ENCODE measurements around the gene BET1L.
"Not testable (repeated sequence)": the region's sequence is repeated elsewhere in the genome, so short reads cannot be mapped to it uniquely, and the experiment has no call there.

Gene BET1L

GRCh38 chr11:240315-240714, 33.1 kb upstream of the BET1L start:
- no peaks in the 10 kb centered on the region for H3K9me3 ChIP-seq (ENCODE audit: insufficient read depth, low read length)
- H4K20me1 ChIP-seq (ENCODE audit: insufficient read depth, low read length): peaks cover 4% of the 10 kb centered on the region; the same call in 1 of the 2 replicates
- no peak overlapping the region for H3K27ac ChIP-seq (ENCODE audit: low read length)
- no peak overlapping the region for H3K4me3 ChIP-seq (ENCODE audit: low read length)
- H3K4me2 ChIP-seq (ENCODE audit: low read length): no peak overlapping the region
- TF ChIP-seq, protein P1, sequence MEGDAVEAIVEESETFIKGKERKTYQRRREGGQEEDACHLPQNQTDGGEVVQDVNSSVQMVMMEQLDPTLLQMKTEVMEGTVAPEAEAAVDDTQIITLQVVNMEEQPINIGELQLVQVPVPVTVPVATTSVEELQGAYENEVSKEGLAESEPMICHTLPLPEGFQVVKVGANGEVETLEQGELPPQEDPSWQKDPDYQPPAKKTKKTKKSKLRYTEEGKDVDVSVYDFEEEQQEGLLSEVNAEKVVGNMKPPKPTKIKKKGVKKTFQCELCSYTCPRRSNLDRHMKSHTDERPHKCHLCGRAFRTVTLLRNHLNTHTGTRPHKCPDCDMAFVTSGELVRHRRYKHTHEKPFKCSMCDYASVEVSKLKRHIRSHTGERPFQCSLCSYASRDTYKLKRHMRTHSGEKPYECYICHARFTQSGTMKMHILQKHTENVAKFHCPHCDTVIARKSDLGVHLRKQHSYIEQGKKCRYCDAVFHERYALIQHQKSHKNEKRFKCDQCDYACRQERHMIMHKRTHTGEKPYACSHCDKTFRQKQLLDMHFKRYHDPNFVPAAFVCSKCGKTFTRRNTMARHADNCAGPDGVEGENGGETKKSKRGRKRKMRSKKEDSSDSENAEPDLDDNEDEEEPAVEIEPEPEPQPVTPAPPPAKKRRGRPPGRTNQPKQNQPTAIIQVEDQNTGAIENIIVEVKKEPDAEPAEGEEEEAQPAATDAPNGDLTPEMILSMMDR (IDR thresholded peaks at IDR 0.05; ENCODE audit: low read depth, low read length): no peak
- no peak for TF ChIP-seq EZH2phosphoT487 (IDR thresholded peaks at IDR 0.05; ENCODE audit: low read depth)
- no peak overlapping the region for H2AFZ ChIP-seq (ENCODE audit: low read depth, low read length)
- H3K79me2 ChIP-seq (ENCODE audit: low read length): peaks cover 58% of the 10 kb centered on the region
- no peaks in the 10 kb centered on the region for H3K27me3 ChIP-seq (ENCODE audit: low read depth, low read length)
- H3K9ac ChIP-seq (ENCODE audit: low read length): no peak overlapping the region
- peaks cover 13% of the 10 kb centered on the region for H3K4me1 ChIP-seq (ENCODE audit: low read length)
- H3K36me3 ChIP-seq (replicated peaks; ENCODE audit: low read depth, low read length): peaks cover 28% of the 10 kb centered on the region

DNA sequence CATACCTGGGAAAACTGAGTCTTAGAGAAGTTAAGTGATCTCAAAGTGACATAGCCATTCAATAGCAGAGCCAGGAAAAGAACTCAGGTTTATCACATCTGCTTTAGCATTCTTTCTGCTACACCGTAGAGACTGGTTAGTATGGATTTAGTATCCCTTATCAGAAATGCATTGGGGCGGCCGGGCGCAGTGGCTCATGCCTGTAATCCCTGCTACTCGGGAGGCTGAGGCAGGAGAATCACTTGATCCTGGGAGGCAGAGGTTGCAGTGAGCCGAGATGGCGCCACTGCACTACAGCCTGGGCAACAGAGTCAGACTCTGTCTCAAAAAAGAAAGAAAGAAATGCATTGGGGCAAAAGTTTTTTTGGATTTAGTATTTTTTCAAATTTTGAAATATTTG, 31.1 kb upstream of the BET1L start:
- Histone ChIP-seq H3K4me3 (ENCODE audit: low read length) (peak overlapping the region; percentile 99), H3K4me1 (ENCODE audit: low read length) (peaks cover 15% of the 10 kb centered on the region), H3K4me2 (ENCODE audit: low read length) (peak overlapping the region; percentile 91), H3K79me2 (ENCODE audit: low read length) (peaks cover 58% of the 10 kb centered on the region), H3K36me3 (replicated peaks; ENCODE audit: low read depth, low read length) (peaks cover 18% of the 10 kb centered on the region)
- not testable (repeated sequence) for H2AFZ ChIP-seq (ENCODE audit: low read depth, low read length); H3K27ac ChIP-seq (ENCODE audit: low read length); H3K9me3 ChIP-seq (ENCODE audit: insufficient read depth, low read length); H4K20me1 ChIP-seq (ENCODE audit: insufficient read depth, low read length); H3K27me3 ChIP-seq (ENCODE audit: low read depth, low read length); H3K9ac ChIP-seq (ENCODE audit: low read length)

GRCh38 chr11:236774-237767, 29.9 kb upstream of the BET1L start, which contains the start of gene PSMD13:
Gene PSMD13, plus strand, starts transcription at chr11:236976. Its CDS starts 74 bp downstream, at chr11:237050.
- TF ChIP-seq, protein P1 (IDR thresholded peaks at IDR 0.05; ENCODE audit: low read depth, low read length): no peak
- TF ChIP-seq EZH2phosphoT487 (IDR thresholded peaks at IDR 0.05; ENCODE audit: low read depth): no peak
- Histone ChIP-seq H3K36me3 (replicated peaks; ENCODE audit: low read depth, low read length) (peaks cover 9% of the 10 kb centered on the region), H3K9ac (ENCODE audit: low read length) (peak within 1 kb of the TSS; percentile 99), H3K4me2 (ENCODE audit: low read length) (peak within 1 kb of the TSS; percentile 94), H3K9me3 (ENCODE audit: insufficient read depth, low read length) (no peaks in the 10 kb centered on the region), H3K27ac (ENCODE audit: low read length) (peak within 1 kb of the TSS; percentile 93), H3K4me1 (ENCODE audit: low read length) (peaks cover 15% of the 10 kb centered on the region), H3K4me3 (ENCODE audit: low read length) (peak within 1 kb of the TSS; percentile 99), H4K20me1 (ENCODE audit: insufficient read depth, low read length) (peaks cover 4% of the 10 kb centered on the region; the same call in 1 of the 2 replicates), H3K27me3 (ENCODE audit: low read depth, low read length) (no peaks in the 10 kb centered on the region), H2AFZ (ENCODE audit: low read depth, low read length) (peak within 1 kb of the TSS; percentile 97), H3K79me2 (ENCODE audit: low read length) (peaks cover 54% of the 10 kb centered on the region)

DNA sequence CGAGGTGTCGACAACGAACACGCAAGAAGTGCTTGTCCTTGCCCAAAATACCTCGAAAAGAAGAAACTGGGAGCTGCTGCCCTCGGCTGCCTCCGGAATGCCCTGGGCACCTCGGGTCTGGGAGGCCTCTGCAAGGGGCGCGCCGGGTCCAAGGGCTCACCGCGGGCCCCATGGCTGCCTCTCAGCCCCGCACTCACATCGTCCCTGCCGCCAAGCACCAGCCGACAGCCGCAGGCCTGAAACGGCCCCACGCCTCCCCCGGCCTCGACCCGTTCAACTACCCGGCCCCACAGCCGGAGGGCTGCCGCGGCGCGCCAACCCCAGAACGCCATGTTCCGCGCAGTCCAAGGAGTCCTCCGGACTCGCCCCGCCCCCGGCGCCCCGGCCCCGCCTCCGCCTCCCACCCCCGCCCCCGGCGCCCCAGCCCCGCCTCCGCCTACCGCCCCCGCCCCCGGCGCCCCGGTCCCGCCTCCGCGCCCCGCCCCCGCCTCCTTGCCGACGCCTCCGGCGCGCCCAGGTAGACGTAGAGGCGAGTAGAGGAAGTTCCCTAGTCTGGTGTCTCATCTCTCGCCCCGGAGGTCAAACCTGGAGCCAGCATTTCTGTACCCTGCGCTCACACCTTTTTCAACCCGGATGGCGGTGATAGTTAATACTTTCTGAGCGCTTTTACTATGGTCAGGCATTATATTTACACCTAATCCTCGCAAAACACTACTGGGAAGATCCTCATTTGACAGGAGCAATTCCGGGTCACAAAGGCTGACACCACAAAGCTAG, 29.0 kb upstream of the BET1L start, which contains the start of gene SIRT3:
TSS of gene SIRT3 (minus strand) at position 346 of the 777 bp plus-strand sequence. CDS start at position 332, 14 bp downstream.
- Histone ChIP-seq H3K9me3 (ENCODE audit: insufficient read depth, low read length) (no peaks in the 10 kb centered on the region), H3K27ac (ENCODE audit: low read length) (peak within 1 kb of the TSS; percentile 93), H3K4me1 (ENCODE audit: low read length) (peaks cover 15% of the 10 kb centered on the region), H3K79me2 (ENCODE audit: low read length) (peaks cover 45% of the 10 kb centered on the region), H3K9ac (ENCODE audit: low read length) (peak within 1 kb of the TSS; percentile 99), H3K4me3 (ENCODE audit: low read length) (peak within 1 kb of the TSS; percentile 99), H4K20me1 (ENCODE audit: insufficient read depth, low read length) (no peaks in the 10 kb centered on the region; the same call in 1 of the 2 replicates), H3K4me2 (ENCODE audit: low read length) (peak within 1 kb of the TSS; percentile 94), H3K27me3 (ENCODE audit: low read depth, low read length) (no peaks in the 10 kb centered on the region), H2AFZ (ENCODE audit: low read depth, low read length) (peak within 1 kb of the TSS; percentile 97), H3K36me3 (replicated peaks; ENCODE audit: low read depth, low read length) (peaks cover under 1% of the 10 kb centered on the region)
- TF ChIP-seq EZH2phosphoT487 (IDR thresholded peaks at IDR 0.05; ENCODE audit: low read depth): no peak
- TF ChIP-seq, protein P1 (IDR thresholded peaks at IDR 0.05; ENCODE audit: low read depth, low read length): no peak

Data from OCI-LY3 (cell line).